Measurements from ENCODE around the gene HOXB5.

HOXB5 gene

GRCh38 chr17:48589831-48590606, 3.6 kb downstream of the HOXB5 start, which contains the start of gene HOXB3:
Gene HOXB3 (minus strand): TSS chr17:48590241. CDS start chr17:48552474, 37,767 bp downstream.
- H3K4me3 ChIP-seq (ENCODE audit: low read depth, low read length): no peak within 1 kb of the TSS
- TF ChIP-seq CTCF (IDR thresholded peaks at IDR 0.05; ENCODE audit: control insufficient read depth, extremely low read depth, insufficient read depth): no peak
- DNase-seq (ENCODE audit: low read depth): no peak

- no peak for TF ChIP-seq CTCF (IDR thresholded peaks at IDR 0.05; ENCODE audit: control insufficient read depth, extremely low read depth, insufficient read depth)
- no peak for DNase-seq (ENCODE audit: low read depth)
- no peak overlapping the region for H3K4me3 ChIP-seq (ENCODE audit: low read depth, low read length)
Observed at GRCh38 chr17:48589060-48589830, 4.3 kb downstream of the HOXB5 start.

- no peak for TF ChIP-seq CTCF (IDR thresholded peaks at IDR 0.05; ENCODE audit: control insufficient read depth, extremely low read depth, insufficient read depth)
- H3K4me3 ChIP-seq (ENCODE audit: low read depth, low read length): no peak overlapping the region
- DNase-seq (ENCODE audit: low read depth): no peak
Observed at GRCh38 chr17:48588528-48588927, 5.1 kb downstream of the HOXB5 start.

GRCh38 chr17:48588074-48588415, 5.5 kb downstream of the HOXB5 start:
- no peak overlapping the region for H3K4me3 ChIP-seq (ENCODE audit: low read depth, low read length)

GRCh38 chr17:48587276-48588073, 6.1 kb downstream of the HOXB5 start:
- no peak for DNase-seq (ENCODE audit: low read depth)
- H3K4me3 ChIP-seq (ENCODE audit: low read depth, low read length): no peak overlapping the region
- no peak for TF ChIP-seq CTCF (IDR thresholded peaks at IDR 0.05; ENCODE audit: control insufficient read depth, extremely low read depth, insufficient read depth)

More at GRCh38 chr17:48588074-48588415, 5.5 kb downstream of the HOXB5 start:
- TF ChIP-seq CTCF (IDR thresholded peaks at IDR 0.05; ENCODE audit: control insufficient read depth, extremely low read depth, insufficient read depth): no peak
- DNase-seq (ENCODE audit: low read depth): no peak

GRCh38 chr17:48586355-48587258, 7.0 kb downstream of the HOXB5 start:
- DNase-seq (ENCODE audit: low read depth): no peak
- no peak for TF ChIP-seq CTCF (IDR thresholded peaks at IDR 0.05; ENCODE audit: control insufficient read depth, extremely low read depth, insufficient read depth)
- no peak overlapping the region for H3K4me3 ChIP-seq (ENCODE audit: low read depth, low read length)

All from LNCaP clone FGC (cell line).